DND-41 (cell line): Measurements from ENCODE around the gene TBCD.
"Not testable (repeated sequence)": the region's sequence is repeated elsewhere in the genome, so short reads cannot be mapped to it uniquely, and the experiment has no call there.

Experiments used
- ATAC-seq: fragments of 200-7000 bp; cut with Tn5 transposase; 3 replicates; pipeline ENCODE4 v1.9.1; 2021; ENCODE audit warnings: low read depth; ENCODE audit not compliant: insufficient read depth
- DNase-seq: peaks from one replicate; pipeline ENCODE4 v3.0.0-alpha.2; 2020
- H2AFZ ChIP-seq: 2 replicates; pipeline ENCODE4 v1.6.0; 2012; ENCODE audit warnings: low read depth, low read length
- H3K27ac ChIP-seq: 2 replicates; pipeline ENCODE4 v1.5.1; 2012; ENCODE audit warnings: low read length, inconsistent platforms
- H3K27me3 ChIP-seq: fragments of 200-600 bp; sonication (generic); 2 replicates; pipeline ENCODE4 v1.6.0; 2012; ENCODE audit warnings: low read length, mild to moderate bottlenecking, inconsistent platforms; ENCODE audit not compliant: insufficient read depth, poor library complexity
- H3K36me3 ChIP-seq: 2 replicates; pipeline ENCODE4 v1.5.1; 2012; ENCODE audit warnings: low read length, inconsistent platforms; ENCODE audit not compliant: insufficient read depth
- H3K4me1 ChIP-seq: 2 replicates; pipeline ENCODE4 v1.5.1; 2012; ENCODE audit warnings: mild to moderate bottlenecking, low read length; ENCODE audit not compliant: insufficient read depth
- H3K4me2 ChIP-seq: 2 replicates; pipeline ENCODE4 v1.6.0; 2012; ENCODE audit warnings: mild to moderate bottlenecking, moderate library complexity, low read length, inconsistent platforms; ENCODE audit not compliant: insufficient read depth
- H3K4me3 ChIP-seq, 2 experiments: fragments of 200-600 bp in 1 of 2; shearing (Covaris generic) in 1 of 2; 2 replicates each; pipeline ENCODE4 v1.5.1; 2012 to 2016; ENCODE audit warnings: inconsistent platforms in 2 of 2, low read length in 2 of 2, mild to moderate bottlenecking in 2 of 2, low read depth in 1 of 2, moderate library complexity in 1 of 2
- H3K79me2 ChIP-seq: 2 replicates; pipeline ENCODE4 v1.6.0; 2012; ENCODE audit warnings: low read length, inconsistent platforms; ENCODE audit not compliant: insufficient read depth
- H3K9ac ChIP-seq: 2 replicates; pipeline ENCODE4 v1.6.0; 2012; ENCODE audit warnings: low read depth, mild to moderate bottlenecking, inconsistent platforms, low read length, moderate library complexity
- H3K9me3 ChIP-seq: 2 replicates; pipeline ENCODE4 v1.5.1; 2012; ENCODE audit warnings: low read length, moderate library complexity, mild to moderate bottlenecking, inconsistent platforms; ENCODE audit not compliant: insufficient read depth, severe bottlenecking
- H4K20me1 ChIP-seq: 2 replicates; pipeline ENCODE4 v1.6.0; 2012; ENCODE audit warnings: low read length; ENCODE audit not compliant: insufficient read depth
- EZH2 ChIP-seq: IDR thresholded peaks from 3 replicates; pipeline ENCODE4 v1.6.1; 2012; ENCODE audit warnings: borderline replicate concordance, low read depth, mild to moderate bottlenecking, moderate library complexity, low read length, inconsistent platforms; ENCODE audit not compliant: severe bottlenecking
- TF ChIP-seq, protein P1 (sequence below): IDR thresholded peaks from 2 replicates; pipeline ENCODE4 v1.5.1; 2012; ENCODE audit warnings: borderline replicate concordance, low read length, moderate library complexity, mild to moderate bottlenecking; ENCODE audit not compliant: poor library complexity, severe bottlenecking; ENCODE audit errors: extremely low read depth

Gene TBCD

DNA sequence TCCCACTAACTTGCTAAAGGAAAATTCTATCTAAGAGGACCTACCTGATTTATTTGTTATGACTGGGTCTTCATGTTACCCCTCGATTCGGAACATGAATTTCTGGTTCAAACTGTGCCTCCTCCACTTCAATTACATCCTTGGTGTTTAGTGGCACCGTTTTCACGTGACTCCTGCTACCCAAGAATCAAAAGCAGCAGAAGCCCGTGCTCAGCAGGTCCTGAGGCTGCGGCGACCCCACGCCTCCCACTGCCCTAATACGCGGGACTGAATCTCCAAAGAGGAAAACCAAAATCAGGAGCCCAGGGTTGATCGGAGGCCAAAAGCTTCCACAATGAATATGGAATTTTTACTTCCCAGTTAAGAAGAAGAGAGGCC is 233.6 kb downstream of the TBCD start:
- TF ChIP-seq EZH2, result no peak
- TF ChIP-seq, protein P1, sequence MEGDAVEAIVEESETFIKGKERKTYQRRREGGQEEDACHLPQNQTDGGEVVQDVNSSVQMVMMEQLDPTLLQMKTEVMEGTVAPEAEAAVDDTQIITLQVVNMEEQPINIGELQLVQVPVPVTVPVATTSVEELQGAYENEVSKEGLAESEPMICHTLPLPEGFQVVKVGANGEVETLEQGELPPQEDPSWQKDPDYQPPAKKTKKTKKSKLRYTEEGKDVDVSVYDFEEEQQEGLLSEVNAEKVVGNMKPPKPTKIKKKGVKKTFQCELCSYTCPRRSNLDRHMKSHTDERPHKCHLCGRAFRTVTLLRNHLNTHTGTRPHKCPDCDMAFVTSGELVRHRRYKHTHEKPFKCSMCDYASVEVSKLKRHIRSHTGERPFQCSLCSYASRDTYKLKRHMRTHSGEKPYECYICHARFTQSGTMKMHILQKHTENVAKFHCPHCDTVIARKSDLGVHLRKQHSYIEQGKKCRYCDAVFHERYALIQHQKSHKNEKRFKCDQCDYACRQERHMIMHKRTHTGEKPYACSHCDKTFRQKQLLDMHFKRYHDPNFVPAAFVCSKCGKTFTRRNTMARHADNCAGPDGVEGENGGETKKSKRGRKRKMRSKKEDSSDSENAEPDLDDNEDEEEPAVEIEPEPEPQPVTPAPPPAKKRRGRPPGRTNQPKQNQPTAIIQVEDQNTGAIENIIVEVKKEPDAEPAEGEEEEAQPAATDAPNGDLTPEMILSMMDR, result no peak
- Histone ChIP-seq H3K9ac (peak overlapping the region; percentile 22), H3K79me2 (peaks cover 50% of the 10 kb centered on the region), H2AFZ (no peak overlapping the region), H3K4me1 (peaks cover 30% of the 10 kb centered on the region), H3K27me3 (no peaks in the 10 kb centered on the region), H3K27ac (peak overlapping the region; percentile 75), H3K36me3 (peaks cover 51% of the 10 kb centered on the region), H4K20me1 (peaks cover 51% of the 10 kb centered on the region), H3K4me2 (peak overlapping the region; percentile 53), H3K9me3 (no peaks in the 10 kb centered on the region), H3K4me3 (no peak overlapping the region)
- DNase-seq (no peak), ATAC-seq (no peak)

- peak overlapping the region; percentile 22 for H3K9ac ChIP-seq
- no peaks in the 10 kb centered on the region for H3K27me3 ChIP-seq
- no peak overlapping the region for H2AFZ ChIP-seq
- H3K27ac ChIP-seq, result peak overlapping the region; percentile 75
- H3K4me1 ChIP-seq, result peaks cover 30% of the 10 kb centered on the region
- H3K4me2 ChIP-seq, result peak overlapping the region; percentile 53
- DNase-seq (peak; percentile 89), ATAC-seq (peak; percentile 99)
- peak overlapping the region in 1 of 2 experiments; percentile 6; a peak in 1 of 4 replicates for H3K4me3 ChIP-seq
- TF ChIP-seq, protein P1, result peak; percentile 7
- TF ChIP-seq EZH2, result no peak
- H4K20me1 ChIP-seq, result peaks cover 50% of the 10 kb centered on the region
- H3K9me3 ChIP-seq, result no peaks in the 10 kb centered on the region
- peaks cover 53% of the 10 kb centered on the region for H3K36me3 ChIP-seq
- peaks cover 51% of the 10 kb centered on the region for H3K79me2 ChIP-seq
Observed at GRCh38 chr17:82985973-82986372, 234.1 kb downstream of the TBCD start.

- ATAC-seq, H3K9me3 ChIP-seq, H3K27me3 ChIP-seq, H3K4me2 ChIP-seq, DNase-seq, H3K4me3 ChIP-seq, H3K9ac ChIP-seq, H3K27ac ChIP-seq, H2AFZ ChIP-seq: not testable (repeated sequence)
- Histone ChIP-seq H3K36me3 (peaks cover 48% of the 10 kb centered on the region), H3K79me2 (peaks cover 70% of the 10 kb centered on the region), H4K20me1 (peaks cover 38% of the 10 kb centered on the region), H3K4me1 (peaks cover 30% of the 10 kb centered on the region)
Observed at GRCh38 chr17:82989051-82989450, 237.2 kb downstream of the TBCD start.

DNA sequence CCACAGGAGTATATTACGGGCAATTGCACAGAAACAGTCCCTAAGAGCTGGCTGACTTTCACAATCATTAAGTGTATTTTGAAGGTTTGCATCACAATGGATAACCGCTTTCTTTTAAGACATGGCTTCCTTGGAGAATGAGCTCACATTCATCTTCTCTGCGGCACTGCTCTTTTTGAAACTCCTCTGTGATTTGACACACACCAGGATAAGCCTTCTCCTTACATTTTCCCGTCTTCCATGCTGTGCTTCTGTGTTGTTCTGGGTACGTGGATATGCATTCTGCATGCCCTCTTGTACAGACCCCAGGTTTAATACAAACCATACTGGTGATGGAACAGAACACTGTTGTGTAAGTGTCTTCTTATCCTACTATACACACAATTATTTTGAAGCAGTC is 238.0 kb downstream of the TBCD start:
- Histone ChIP-seq H3K9ac (no peak overlapping the region), H4K20me1 (peaks cover 30% of the 10 kb centered on the region), H2AFZ (no peak overlapping the region), H3K36me3 (peaks cover 40% of the 10 kb centered on the region), H3K27me3 (no peaks in the 10 kb centered on the region), H3K79me2 (peaks cover 70% of the 10 kb centered on the region), H3K27ac (no peak overlapping the region), H3K4me3 (no peak overlapping the region), H3K4me2 (no peak overlapping the region), H3K4me1 (peaks cover 30% of the 10 kb centered on the region), H3K9me3 (peaks cover 9% of the 10 kb centered on the region)
- TF ChIP-seq, protein P1, result no peak
- no peak for TF ChIP-seq EZH2
- no peak for ATAC-seq
- no peak for DNase-seq
